SK-N-SH (cell line): ENCODE data around the gene FHOD3. TPM values are rescaled to one million over a fixed set of nuclear protein-coding genes. Genes with fewer than 3 reads are reported as not detected.

Experiments used
- CTCF ChIA-PET: fragments of 300-600, 350-600 bp; formaldehyde crosslinking; extraction: SDS; loops from one replicate; lab custom pipeline; 2021; lab: Yijun Ruan, JAX
- POLR2A ChIA-PET: fragments of 350-600 bp; sonication (Branson Sonifier 250); formaldehyde crosslinking; extraction: SDS; loops from one replicate; lab custom pipeline; 2020; ENCODE audit warnings: antibody characterized with exemption, inconsistent platforms; lab: Yijun Ruan, JAX
- DNase-seq: peaks from one replicate; pipeline ENCODE4 v3.0.0; 2012
- H2AFZ ChIP-seq: fragments of 200-600 bp; sonication (generic); 2 replicates; pipeline ENCODE4 v1.8.1; 2016; ENCODE audit warnings: antibody characterized with exemption, mild to moderate bottlenecking, low read depth
- H3F3A ChIP-seq: fragments of 200-600 bp; sonication (generic); replicated peaks from 2 replicates; pipeline ENCODE3; 2016; ENCODE audit warnings: antibody characterized with exemption, mild to moderate bottlenecking; ENCODE audit not compliant: insufficient read depth
- H3K27ac ChIP-seq, 2 experiments: fragments of 200-500 bp in 1 of 2; fragments of 200-600 bp in 1 of 2; sonication (Bioruptor generic) in 1 of 2; sonication (generic), shearing (Covaris generic) in 1 of 2; 2 replicates each; pipeline versions ENCODE4 v1.5.1 to v1.6.1; 2014 to 2016; ENCODE audit warnings: low read depth in 2 of 2, inconsistent platforms in 1 of 2, low read length in 1 of 2, mild to moderate bottlenecking in 1 of 2, mixed read lengths in 1 of 2
- H3K27me3 ChIP-seq: fragments of 200-600 bp; sonication (generic), shearing (Covaris generic); 2 replicates; pipeline ENCODE4 v1.6.1; 2016; ENCODE audit warnings: mixed run types; ENCODE audit not compliant: insufficient read depth
- H3K36me3 ChIP-seq, 2 experiments: fragments of 200-500 bp in 1 of 2; fragments of 200-600 bp in 1 of 2; sonication (Bioruptor generic) in 1 of 2; sonication (generic) in 1 of 2; replicated peaks in 1 of 2; 2 replicates each; pipeline versions ENCODE3 to v1.5.1; 2014 to 2016; ENCODE audit warnings: low read length in 1 of 2, mild to moderate bottlenecking in 1 of 2; ENCODE audit not compliant: insufficient read depth in 2 of 2, control insufficient read depth in 1 of 2
- H3K4me1 ChIP-seq, 2 experiments: fragments of 200-500 bp in 1 of 2; fragments of 200-600 bp in 1 of 2; sonication (Bioruptor generic) in 1 of 2; sonication (generic), shearing (Covaris generic) in 1 of 2; 2 replicates each; pipeline versions ENCODE4 v1.5.1 to v1.6.1; 2014 to 2016; ENCODE audit warnings: low read depth in 1 of 2, low read length in 1 of 2, mixed run types in 1 of 2; ENCODE audit not compliant: insufficient read depth in 2 of 2, control insufficient read depth in 1 of 2
- H3K4me2 ChIP-seq: fragments of 200-600 bp; sonication (generic), shearing (Covaris generic); 2 replicates; pipeline ENCODE4 v1.6.1; 2017; ENCODE audit warnings: mixed run types
- H3K4me3 ChIP-seq, 2 experiments: fragments of 200-500 bp in 1 of 2; fragments of 200-600 bp in 1 of 2; sonication (Bioruptor generic) in 1 of 2; sonication (generic), shearing (Covaris generic) in 1 of 2; 2 replicates each; pipeline versions ENCODE4 v1.5.1 to v1.8.1; 2014 to 2016; ENCODE audit warnings: low read depth in 2 of 2, inconsistent platforms in 1 of 2, low read length in 1 of 2, mild to moderate bottlenecking in 1 of 2, mixed read lengths in 1 of 2, moderate library complexity in 1 of 2
- H3K79me2 ChIP-seq: fragments of 200-600 bp; sonication (generic); 2 replicates; pipeline ENCODE4 v1.8.1; 2017; ENCODE audit warnings: mild to moderate bottlenecking; ENCODE audit not compliant: insufficient read depth
- H3K9ac ChIP-seq: fragments of 200-600 bp; sonication (generic); 2 replicates; pipeline ENCODE4 v1.6.1; 2017; ENCODE audit warnings: mixed run types
- H3K9me2 ChIP-seq: fragments of 200-600 bp; sonication (generic); 2 replicates; pipeline ENCODE4 v1.6.1; 2017; ENCODE audit warnings: mixed run types
- H3K9me3 ChIP-seq: fragments of 200-600 bp; sonication (generic); 2 replicates; pipeline ENCODE4 v1.6.1; 2017; ENCODE audit warnings: mixed run types, mild to moderate bottlenecking, moderate library complexity
- H4K20me1 ChIP-seq: fragments of 200-600 bp; sonication (generic); 2 replicates; pipeline ENCODE4 v1.6.1; 2017; ENCODE audit warnings: mild to moderate bottlenecking, mixed run types; ENCODE audit not compliant: insufficient read depth
- CHD2 ChIP-seq: fragments of 150-350 bp; IDR thresholded peaks from 2 replicates; pipeline ENCODE4 v1.6.1; 2018; ENCODE audit warnings: low read length; ENCODE audit not compliant: partially characterized antibody
- ELF1 ChIP-seq: IDR thresholded peaks from 2 replicates; pipeline ENCODE4 v1.4.0; 2012
- EP300 ChIP-seq, 2 experiments: IDR thresholded peaks; 2 replicates each; pipeline versions ENCODE4 v1.4.0 to v1.6.1; 2012; ENCODE audit warnings: borderline replicate concordance in 1 of 2, low read depth in 1 of 2, low read length in 1 of 2
- FOXJ3 ChIP-seq: sonication (generic); formaldehyde crosslinking; IDR thresholded peaks from 2 replicates; pipeline ENCODE4 v1.5.1; 2020; ENCODE audit warnings: mild to moderate bottlenecking, missing genetic modification reagents
- IRF3 ChIP-seq: fragments of 150-350 bp; IDR thresholded peaks from 2 replicates; pipeline ENCODE4 v1.6.1; 2016; ENCODE audit warnings: mild to moderate bottlenecking, low read depth, low read length
- JUND ChIP-seq: IDR thresholded peaks from 2 replicates; pipeline ENCODE4 v1.4.0; 2012
- MXI1 ChIP-seq: IDR thresholded peaks from 2 replicates; pipeline ENCODE4 v1.6.1; 2012; ENCODE audit warnings: mild to moderate bottlenecking, low read depth, low read length, improper control_type of control experiment
- PBX3 ChIP-seq: IDR thresholded peaks from 2 replicates; pipeline ENCODE4; 2012
- POLR2AphosphoS5 ChIP-seq: IDR thresholded peaks from 2 replicates; pipeline ENCODE4 v1.6.1; 2012; ENCODE audit warnings: low read depth, low read length
- RCOR1 ChIP-seq: fragments of 150-350 bp; IDR thresholded peaks from 2 replicates; pipeline ENCODE4 v1.6.1; 2017; ENCODE audit warnings: antibody characterized with exemption, low read length
- RXRA ChIP-seq: IDR thresholded peaks from 2 replicates; pipeline ENCODE4 v1.4.0; 2012; ENCODE audit warnings: low read depth, mild to moderate bottlenecking, borderline replicate concordance
- TEAD4 ChIP-seq: IDR thresholded peaks from 2 replicates; pipeline ENCODE4 v1.4.0; 2012; ENCODE audit warnings: mild to moderate bottlenecking, borderline replicate concordance; ENCODE audit not compliant: insufficient read depth
- USF1 ChIP-seq: IDR thresholded peaks from 2 replicates; pipeline ENCODE4 v1.4.0; 2012; ENCODE audit warnings: low read depth, borderline replicate concordance
- USF2 ChIP-seq: fragments of 150-350 bp; IDR thresholded peaks from 2 replicates; pipeline ENCODE4 v1.6.1; 2017; ENCODE audit warnings: antibody characterized with exemption, low read length, low read depth, borderline replicate concordance
- YY1 ChIP-seq: IDR thresholded peaks from 2 replicates; pipeline ENCODE4 v1.4.0; 2012; ENCODE audit warnings: low read depth, mild to moderate bottlenecking
- WGBS: methylation state at CpG from one replicate; pipeline ENCODE4 v1.1.6; 2017; ENCODE audit warnings: low lambda C conversion rate; 5-methylcytosine and 5-hydroxymethylcytosine counted together
- polyA plus RNA-seq, 3 experiments: library from polyadenylated mRNA; depleted of rRNA; stranded (reverse); fragments of >200 nt; gene quantifications; 2 replicates each; pipeline ENCODE4 v1.2.3, GENCODE V29; 2012

The FHOD3 gene
- polyA plus RNA-seq, 1 of the 3 experiments (the other 2 are of a cell fraction), result 10.9 TPM

GRCh38 chr18:36365836-36366775 lies 68.6 kb downstream of the FHOD3 start:
- no peak for DNase-seq
- Histone ChIP-seq H3K9me3 (no peaks in the 10 kb centered on the region), H4K20me1 (no peaks in the 10 kb centered on the region), H3K4me1 (peaks cover 0 to 22% of the 10 kb centered on the region in 2 experiments; a peak in 2 of 4 replicates), H3K27ac (peak overlapping the region in 1 of 2 experiments; percentile 76; a peak in 2 of 4 replicates), H3K9ac (no peak overlapping the region), H3K4me3 (no peak overlapping the region), H3K9me2 (no peaks in the 10 kb centered on the region), H3K4me2 (no peak overlapping the region), H3F3A (no peaks in the 10 kb centered on the region), H2AFZ (no peak overlapping the region), H3K36me3 (no peaks in the 10 kb centered on the region), H3K79me2 (no peaks in the 10 kb centered on the region), H3K27me3 (no peaks in the 10 kb centered on the region)
- CTCF ChIA-PET, result no interaction called here
- POLR2A ChIA-PET, result no interaction called here
- no peak for TF ChIP-seq CHD2
- TF ChIP-seq USF2, result no peak
- no peak for TF ChIP-seq EP300 (IDR thresholded peaks at IDR 0.05; ENCODE audit: borderline replicate concordance in 1 of 2, low read depth in 1 of 2, low read length in 1 of 2)
- no peak for TF ChIP-seq POLR2AphosphoS5
- no peak for TF ChIP-seq JUND
- TF ChIP-seq ELF1, result no peak
- WGBS, result 73% methylated on average over 7 of the region's 7 CpGs

- Histone ChIP-seq H3F3A (no peaks in the 10 kb centered on the region), H3K4me1 (peaks cover 0 to 25% of the 10 kb centered on the region in 2 experiments; a peak in 2 of 4 replicates), H3K9me2 (no peaks in the 10 kb centered on the region), H2AFZ (no peak overlapping the region), H3K9ac (no peak overlapping the region), H3K36me3 (no peaks in the 10 kb centered on the region), H3K9me3 (no peaks in the 10 kb centered on the region), H3K27me3 (no peaks in the 10 kb centered on the region), H3K4me3 (no peak overlapping the region), H4K20me1 (no peaks in the 10 kb centered on the region), H3K79me2 (no peaks in the 10 kb centered on the region), H3K27ac (no peak overlapping the region; a peak in 1 of 4 replicates), H3K4me2 (no peak overlapping the region)
- POLR2A ChIA-PET, result no interaction called here
- CTCF ChIA-PET, result no interaction called here
- no peak for DNase-seq
- 81% methylated on average over 7 of the region's 8 CpGs for WGBS
- no peak for TF ChIP-seq TEAD4
- TF ChIP-seq EP300 (IDR thresholded peaks at IDR 0.05; ENCODE audit: borderline replicate concordance in 1 of 2, low read depth in 1 of 2, low read length in 1 of 2), result no peak
- TF ChIP-seq RXRA, result no peak
- no peak for TF ChIP-seq PBX3
- TF ChIP-seq USF1, result no peak
- no peak for TF ChIP-seq FOXJ3
- TF ChIP-seq IRF3, result no peak
- no peak for TF ChIP-seq RCOR1
- no peak for TF ChIP-seq MXI1
- TF ChIP-seq YY1, result no peak
Observed at GRCh38 chr18:36366994-36367839, 69.7 kb downstream of the FHOD3 start.
